T-helper 1 cell treated with Interleukin-12 subunit alpha and Interleukin-12 subunit beta and Interleukin-4 antibody, amounts not matched to agents 30 μg/mL and 1 μg/mL, for 36 hours (primary cell): ENCODE measurements around the gene NT5DC1.

Experiments
- H3K27ac Mint-ChIP-seq: one replicate; pipeline ENCODE4 v1.8.0; 2021; ENCODE audit warnings: mild to moderate bottlenecking, mixed read lengths
- H3K27me3 Mint-ChIP-seq: one replicate; pipeline ENCODE4 v1.8.0; 2021; ENCODE audit warnings: low read depth, mixed read lengths
- H3K36me3 Mint-ChIP-seq: one replicate; pipeline ENCODE4 v1.8.0; 2021; ENCODE audit warnings: low read depth, mixed read lengths
- H3K4me1 Mint-ChIP-seq: one replicate; pipeline ENCODE4 v1.8.0; 2021; ENCODE audit warnings: low read depth, mixed read lengths
- H3K4me3 Mint-ChIP-seq: one replicate; pipeline ENCODE4 v1.8.0; 2021; ENCODE audit warnings: mild to moderate bottlenecking, moderate library complexity, mixed read lengths
- H3K9me3 Mint-ChIP-seq: one replicate; pipeline ENCODE4 v1.8.0; 2021; ENCODE audit warnings: mixed read lengths

NT5DC1 gene

DNA sequence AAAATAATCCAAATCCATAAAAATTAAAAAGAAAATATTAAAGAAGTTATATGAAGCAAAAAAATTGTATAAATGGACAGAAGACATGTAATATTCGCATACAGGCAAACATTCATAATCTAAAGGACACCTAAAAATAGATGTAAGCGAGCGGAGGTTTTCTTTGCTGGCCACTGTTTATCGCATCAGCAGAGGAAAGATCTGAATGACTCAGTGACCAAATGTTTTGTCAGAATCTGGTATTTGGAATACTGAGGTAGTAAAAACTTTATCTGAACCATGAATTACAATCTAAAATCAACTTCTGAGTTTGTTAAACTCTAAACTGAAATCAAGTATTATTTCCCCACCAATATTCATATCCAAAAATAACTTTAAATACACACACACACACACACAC, 145.4 kb downstream of the NT5DC1 start:
- H3K4me3 Mint-ChIP-seq = no peak overlapping the region
- H3K27ac Mint-ChIP-seq = no peak overlapping the region
- peaks cover 14% of the 10 kb centered on the region for H3K36me3 Mint-ChIP-seq
- H3K27me3 Mint-ChIP-seq = no peaks in the 10 kb centered on the region
- peaks cover 17% of the 10 kb centered on the region for H3K4me1 Mint-ChIP-seq
- H3K9me3 Mint-ChIP-seq = no peaks in the 10 kb centered on the region

DNA sequence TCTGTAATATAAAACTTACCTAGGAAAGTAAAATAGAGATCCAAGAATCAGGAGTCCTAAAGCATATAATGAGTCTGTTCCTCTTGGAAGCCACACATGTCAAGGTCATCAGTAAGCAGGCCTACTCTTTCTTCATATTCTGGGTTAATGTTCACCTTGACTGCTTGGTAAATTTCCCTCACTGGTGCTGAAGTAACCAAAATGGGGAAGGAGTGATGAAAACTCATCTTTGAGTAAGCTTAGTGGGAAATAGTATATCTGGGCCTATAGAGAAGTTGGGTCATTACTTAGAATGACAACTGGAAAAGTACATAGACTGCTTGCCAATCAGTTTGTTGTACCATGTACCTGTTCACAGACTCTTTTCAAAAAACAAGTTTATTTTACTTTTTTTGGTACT, 146.6 kb downstream of the NT5DC1 start:
- Mint-ChIP-seq H3K27ac (no peak overlapping the region), H3K9me3 (no peaks in the 10 kb centered on the region), H3K36me3 (peaks cover 21% of the 10 kb centered on the region), H3K27me3 (no peaks in the 10 kb centered on the region), H3K4me3 (no peak overlapping the region), H3K4me1 (peaks cover 29% of the 10 kb centered on the region)

- H3K4me3 Mint-ChIP-seq = no peak overlapping the region
These were observed 147.9 kb downstream of the NT5DC1 start for GRCh38 chr6:116248577-116248976.

DNA sequence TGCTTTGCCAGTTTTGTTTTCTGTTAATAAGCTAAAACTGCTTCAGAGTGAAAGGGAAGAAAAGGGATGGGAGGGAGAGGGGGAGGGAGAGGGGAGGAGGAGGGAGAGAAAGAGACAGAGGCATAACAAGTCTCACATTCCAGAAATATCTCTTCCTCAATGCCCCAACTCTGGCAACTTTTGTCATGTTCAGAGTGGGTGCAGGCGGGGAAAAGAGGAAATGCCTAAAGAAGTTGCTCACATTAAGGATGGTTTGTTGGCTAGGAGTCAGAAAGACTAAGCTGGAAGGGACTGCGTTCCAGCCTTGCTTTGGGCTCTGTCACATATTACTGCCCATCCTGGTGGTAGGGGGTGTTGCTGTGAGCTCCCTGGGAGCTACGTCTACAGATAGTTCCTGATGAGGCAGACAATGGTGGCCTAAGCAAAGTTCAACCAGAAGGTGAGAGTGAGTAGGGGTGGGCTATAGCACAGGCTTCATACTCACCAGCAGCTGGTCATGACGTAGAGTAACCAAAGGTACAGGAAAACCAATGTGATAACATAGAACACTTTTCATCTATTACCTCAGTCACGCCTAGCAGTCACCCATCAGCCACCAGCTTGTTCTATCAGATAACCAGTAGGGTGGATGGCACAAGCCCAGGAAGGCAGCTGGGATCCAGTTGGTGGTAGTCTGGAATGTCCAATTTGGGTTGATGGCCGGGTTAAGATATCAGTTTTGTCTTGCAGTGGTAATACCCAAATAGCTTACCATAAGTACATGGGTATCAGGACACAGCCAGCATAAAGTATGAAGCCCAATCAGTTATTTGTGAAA, 151.1 kb downstream of the NT5DC1 start:
- Mint-ChIP-seq H3K27ac (peak overlapping the region; percentile 64), H3K9me3 (no peaks in the 10 kb centered on the region), H3K4me1 (peaks cover 31% of the 10 kb centered on the region), H3K4me3 (peak overlapping the region; percentile 75), H3K27me3 (no peaks in the 10 kb centered on the region), H3K36me3 (peaks cover 23% of the 10 kb centered on the region)

More at GRCh38 chr6:116248577-116248976, 147.9 kb downstream of the NT5DC1 start:
- H3K27ac Mint-ChIP-seq = no peak overlapping the region
- peaks cover 23% of the 10 kb centered on the region for H3K36me3 Mint-ChIP-seq
- peaks cover 31% of the 10 kb centered on the region for H3K4me1 Mint-ChIP-seq
- no peaks in the 10 kb centered on the region for H3K9me3 Mint-ChIP-seq
- no peaks in the 10 kb centered on the region for H3K27me3 Mint-ChIP-seq

GRCh38 chr6:116253188-116253504, 152.5 kb downstream of the NT5DC1 start:
- Mint-ChIP-seq H3K27me3 (no peaks in the 10 kb centered on the region), H3K27ac (no peak overlapping the region), H3K4me3 (no peak overlapping the region), H3K9me3 (no peaks in the 10 kb centered on the region), H3K36me3 (peaks cover 23% of the 10 kb centered on the region), H3K4me1 (peaks cover 30% of the 10 kb centered on the region)

GRCh38 chr6:116253505-116254296, 153.0 kb downstream of the NT5DC1 start, which contains the start of gene TSPYL4:
TSPYL4 (minus strand) TSS chr6:116254075; CDS start chr6:116254008, 67 bp downstream.
- H3K4me3 Mint-ChIP-seq = no peak within 1 kb of the TSS
- H3K27me3 Mint-ChIP-seq = no peaks in the 10 kb centered on the region
- no peaks in the 10 kb centered on the region for H3K9me3 Mint-ChIP-seq
- peaks cover 26% of the 10 kb centered on the region for H3K4me1 Mint-ChIP-seq
- H3K36me3 Mint-ChIP-seq = peaks cover 18% of the 10 kb centered on the region
- H3K27ac Mint-ChIP-seq = no peak within 1 kb of the TSS

DNA sequence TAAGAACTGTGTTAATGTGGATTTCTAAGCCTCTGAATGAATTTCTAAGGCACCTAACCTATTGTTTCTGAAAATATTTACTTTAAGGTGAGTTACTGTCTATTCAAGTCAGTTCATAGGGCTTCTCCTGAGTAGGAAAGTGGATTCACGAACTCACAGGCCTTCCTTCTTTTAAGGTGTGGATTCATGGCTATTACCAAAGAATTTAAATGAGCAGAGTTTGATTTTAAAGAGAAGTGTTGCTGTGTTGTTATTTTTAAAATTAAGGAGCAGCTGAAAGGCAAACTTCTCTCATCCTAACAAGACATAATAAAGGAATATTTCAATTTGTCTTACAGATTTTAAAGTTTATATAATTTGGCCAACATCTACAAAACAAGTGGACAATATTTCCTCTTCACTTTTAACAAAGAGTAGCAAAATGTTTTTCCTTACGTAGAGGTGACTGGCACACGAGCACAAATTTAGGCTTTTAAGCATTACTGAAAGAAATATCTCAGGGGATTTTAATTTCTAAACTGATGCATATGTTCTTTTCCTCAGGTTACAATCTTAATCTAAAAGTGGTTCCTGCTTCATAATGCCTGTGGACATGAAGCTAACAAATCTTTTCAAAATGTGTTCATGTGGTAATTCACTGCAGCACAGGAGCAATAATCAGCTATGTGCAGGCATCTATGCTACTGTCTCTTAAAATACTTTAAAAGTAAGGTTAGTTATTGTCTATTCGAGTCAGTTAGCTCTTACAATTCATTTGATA, 153.8 kb downstream of the NT5DC1 start:
- H3K36me3 Mint-ChIP-seq = peaks cover 18% of the 10 kb centered on the region
- H3K27ac Mint-ChIP-seq = no peak overlapping the region
- no peak overlapping the region for H3K4me3 Mint-ChIP-seq
- no peaks in the 10 kb centered on the region for H3K9me3 Mint-ChIP-seq
- H3K4me1 Mint-ChIP-seq = peaks cover 26% of the 10 kb centered on the region
- no peaks in the 10 kb centered on the region for H3K27me3 Mint-ChIP-seq

- Mint-ChIP-seq H3K4me3 (no peak overlapping the region), H3K9me3 (no peaks in the 10 kb centered on the region), H3K4me1 (peaks cover 21% of the 10 kb centered on the region), H3K36me3 (peaks cover 15% of the 10 kb centered on the region), H3K27me3 (no peaks in the 10 kb centered on the region), H3K27ac (no peak overlapping the region)
These were observed 154.7 kb downstream of the NT5DC1 start for GRCh38 chr6:116255246-116255800.

- H3K9me3 Mint-ChIP-seq = no peaks in the 10 kb centered on the region
- no peak overlapping the region for H3K4me3 Mint-ChIP-seq
- H3K27me3 Mint-ChIP-seq = no peaks in the 10 kb centered on the region
- H3K27ac Mint-ChIP-seq = no peak overlapping the region
- peaks cover 8% of the 10 kb centered on the region for H3K4me1 Mint-ChIP-seq
- peaks cover 7% of the 10 kb centered on the region for H3K36me3 Mint-ChIP-seq
These were observed 156.0 kb downstream of the NT5DC1 start for GRCh38 chr6:116256694-116257093.

- peaks cover 8% of the 10 kb centered on the region for H3K9me3 Mint-ChIP-seq
- H3K4me1 Mint-ChIP-seq = no peaks in the 10 kb centered on the region
- H3K27ac Mint-ChIP-seq = no peak overlapping the region
These were observed 157.9 kb downstream of the NT5DC1 start for GRCh38 chr6:116258520-116258919.

GRCh38 chr6:116263353-116263752, 162.7 kb downstream of the NT5DC1 start:
- H3K27me3 Mint-ChIP-seq = peaks cover 4% of the 10 kb centered on the region
- H3K4me1 Mint-ChIP-seq = no peaks in the 10 kb centered on the region
- peaks cover 8% of the 10 kb centered on the region for H3K36me3 Mint-ChIP-seq
- no peak overlapping the region for H3K27ac Mint-ChIP-seq
- H3K9me3 Mint-ChIP-seq = peaks cover 17% of the 10 kb centered on the region
- H3K4me3 Mint-ChIP-seq = no peak overlapping the region

More at GRCh38 chr6:116258520-116258919, 157.9 kb downstream of the NT5DC1 start:
- Mint-ChIP-seq H3K36me3 (peaks cover 4% of the 10 kb centered on the region), H3K27me3 (peaks cover 4% of the 10 kb centered on the region), H3K4me3 (no peak overlapping the region)

DNA sequence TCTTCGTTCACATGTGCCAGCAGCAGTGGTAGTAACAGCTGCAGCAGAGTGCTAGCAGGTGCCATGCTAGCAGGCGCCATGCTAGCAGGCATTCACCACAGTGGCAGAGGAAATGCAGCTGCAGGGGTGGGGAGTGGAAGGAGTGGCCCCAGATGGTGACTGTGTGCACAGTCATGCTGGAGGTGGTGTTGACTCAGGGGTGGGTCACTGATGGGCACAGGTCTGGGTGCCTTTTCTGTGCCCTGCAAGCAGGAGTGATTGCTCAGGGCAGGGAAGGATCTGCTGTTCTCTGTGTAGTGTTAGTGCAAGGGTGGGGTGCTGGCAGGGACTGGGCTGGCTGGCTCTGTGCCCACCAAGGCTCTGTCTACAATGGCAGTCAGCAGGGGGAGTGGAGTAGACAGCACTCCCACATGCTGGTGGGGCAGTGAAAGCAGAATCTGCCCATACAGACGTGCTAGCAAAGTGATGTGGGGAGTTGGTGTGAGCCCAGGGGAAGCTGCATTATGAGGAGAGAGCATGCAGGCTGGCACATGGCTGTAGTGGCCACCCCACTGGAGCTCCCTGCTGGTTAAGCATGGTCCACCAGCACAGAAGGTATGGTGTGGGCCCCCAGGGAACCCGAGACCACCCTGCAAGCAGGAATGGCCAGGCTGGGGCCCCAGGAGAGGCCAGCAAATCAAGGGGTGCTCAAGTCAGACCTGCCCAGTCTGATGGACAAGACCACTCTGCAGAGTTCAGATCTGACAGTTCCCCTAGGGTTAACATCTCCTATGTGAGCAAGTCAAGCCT, 164.6 kb downstream of the NT5DC1 start:
- Mint-ChIP-seq H3K27ac (no peak overlapping the region), H3K36me3 (peaks cover 8% of the 10 kb centered on the region), H3K9me3 (peaks cover 17% of the 10 kb centered on the region), H3K27me3 (peaks cover 4% of the 10 kb centered on the region), H3K4me3 (no peak overlapping the region), H3K4me1 (peaks cover 3% of the 10 kb centered on the region)

- H3K27ac Mint-ChIP-seq = no peak overlapping the region
- no peak overlapping the region for H3K4me3 Mint-ChIP-seq
- peaks cover 12% of the 10 kb centered on the region for H3K36me3 Mint-ChIP-seq
- peaks cover 3% of the 10 kb centered on the region for H3K4me1 Mint-ChIP-seq
- peaks cover 17% of the 10 kb centered on the region for H3K9me3 Mint-ChIP-seq
- peaks cover 4% of the 10 kb centered on the region for H3K27me3 Mint-ChIP-seq
These were observed 166.2 kb downstream of the NT5DC1 start for GRCh38 chr6:116266803-116267202.
